Liver (tissue), 9 donors: ENCODE data around the gene NSMF. TPM values are rescaled to one million over a fixed set of nuclear protein-coding genes. Genes with fewer than 3 reads are reported as not detected.

Experiments used
- DNase-seq: peaks from one replicate; pipeline ENCODE4 v3.0.0-alpha.2; 2017; ENCODE audit warnings: low spot score
- H3K27ac ChIP-seq, 2 donors: one replicate each; pipeline ENCODE4 v1.7.0; 2013; ENCODE audit warnings: inconsistent platforms in 2 of 2, low read length in 2 of 2, control low read depth in 1 of 2, low read depth in 1 of 2, mild to moderate bottlenecking in 1 of 2
- H3K27me3 ChIP-seq, 4 donors: one replicate each; pipeline versions ENCODE4 v1.6.1 to v1.7.0; 2013; ENCODE audit warnings: low read length in 3 of 4, inconsistent platforms in 1 of 4, mild to moderate bottlenecking in 1 of 4, moderate library complexity in 1 of 4; ENCODE audit not compliant: control insufficient read depth in 4 of 4, insufficient read depth in 4 of 4
- H3K36me3 ChIP-seq, 4 donors: one replicate each; pipeline versions ENCODE4 v1.6.1 to v1.7.0; 2013; ENCODE audit warnings: low read length in 3 of 4, mild to moderate bottlenecking in 3 of 4, low read depth in 1 of 4, moderate library complexity in 1 of 4; ENCODE audit not compliant: control insufficient read depth in 4 of 4, insufficient read depth in 3 of 4
- H3K4me1 ChIP-seq, 4 donors: one replicate each; pipeline versions ENCODE4 v1.6.1 to v1.7.0; 2013; ENCODE audit warnings: low read length in 3 of 4, mild to moderate bottlenecking in 3 of 4, moderate library complexity in 1 of 4; ENCODE audit not compliant: control insufficient read depth in 4 of 4, insufficient read depth in 4 of 4
- H3K4me3 ChIP-seq, 3 donors: one replicate each; pipeline versions ENCODE4 v1.6.1 to v1.7.0; 2013; ENCODE audit warnings: low read length in 3 of 3, control low read depth in 1 of 3, low read depth in 1 of 3, mild to moderate bottlenecking in 1 of 3
- H3K9ac ChIP-seq, 2 donors: one replicate each; pipeline ENCODE4 v1.7.0; 2013; ENCODE audit warnings: low read length in 2 of 2, mild to moderate bottlenecking in 2 of 2, moderate library complexity in 2 of 2, control low read depth in 1 of 2, low read depth in 1 of 2
- H3K9me3 ChIP-seq, 4 donors: one replicate each; pipeline versions ENCODE4 v1.6.1 to v1.7.0; 2013; ENCODE audit warnings: low read length in 3 of 4; ENCODE audit not compliant: control insufficient read depth in 4 of 4
- FOXA1 ChIP-seq: IDR thresholded peaks from 2 replicates; pipeline ENCODE4 v1.6.1; 2016; ENCODE audit warnings: antibody characterized with exemption
- FOXA2 ChIP-seq: IDR thresholded peaks from 2 replicates; pipeline ENCODE4 v1.6.1; 2016; ENCODE audit warnings: antibody characterized with exemption
- HNF4A ChIP-seq, 2 donors: conservative IDR thresholded peaks; 2 replicates each; pipeline ENCODE4 v1.6.1; 2016; ENCODE audit warnings: antibody characterized with exemption in 2 of 2, mild to moderate bottlenecking in 2 of 2
- HNF4G ChIP-seq: IDR thresholded peaks from 2 replicates; pipeline ENCODE4 v1.6.1; 2016; ENCODE audit warnings: antibody characterized with exemption
- RAD21 ChIP-seq, 2 donors: IDR thresholded peaks; 2 replicates each; pipeline ENCODE4 v1.6.1; 2016; ENCODE audit warnings: antibody characterized with exemption in 2 of 2, mild to moderate bottlenecking in 2 of 2
- RXRA ChIP-seq, 2 donors: IDR thresholded peaks; 2 replicates each; pipeline ENCODE4 v1.6.1; 2017 to 2018; ENCODE audit warnings: antibody characterized with exemption in 2 of 2, mild to moderate bottlenecking in 1 of 2
- SP1 ChIP-seq: IDR thresholded peaks from 2 replicates; pipeline ENCODE4 v1.6.1; 2018; ENCODE audit warnings: antibody characterized with exemption, mild to moderate bottlenecking
- YY1 ChIP-seq: IDR thresholded peaks from 2 replicates; pipeline ENCODE4 v1.6.1; 2016; ENCODE audit warnings: antibody characterized with exemption, mild to moderate bottlenecking
- WGBS: extraction: QIAGEN DNeasy Blood & Tissue Kit; methylation state at CpG from one replicate; pipeline ENCODE4 v1.1.7; 2013; 5-methylcytosine and 5-hydroxymethylcytosine counted together
- polyA plus RNA-seq, 2 donors: library from polyadenylated mRNA; stranded (reverse) in 1 of 2; unstranded in 1 of 2; fragments of 200-250 nt in 1 of 2; fragments of >200 nt in 1 of 2; fragmentation: Nextera tagmentation in 1 of 2; extraction: Ambion mirVana in 1 of 2; gene quantifications; one replicate each; pipeline versions ENCODE4 v1.2.1 to v1.2.3, GENCODE V29; 2013 to 2015
- total RNA-seq, 2 donors: library from RNA; depleted of rRNA; stranded (reverse); fragments of >200 nt; gene quantifications; one replicate each; pipeline ENCODE4 v1.2.3, GENCODE V29; 2014
- TF ChIP-seq, protein P1 (sequence below): IDR thresholded peaks from 2 replicates; pipeline ENCODE4 v1.6.1; 2016; ENCODE audit warnings: antibody characterized with exemption, mild to moderate bottlenecking
- TF ChIP-seq, protein P2 (sequence below): fragments of 150-350 bp; IDR thresholded peaks from 2 replicates; pipeline ENCODE4 v1.5.1; 2017; ENCODE audit warnings: improper control_type of control experiment, low read depth, low read length; ENCODE audit not compliant: missing input control
- TF ChIP-seq, protein P3 (sequence below): IDR thresholded peaks from 2 replicates; pipeline ENCODE4 v1.6.1; 2016; ENCODE audit warnings: antibody characterized with exemption
- TF ChIP-seq, protein P4 (sequence below): IDR thresholded peaks from 2 replicates; pipeline ENCODE4 v1.6.1; 2016; ENCODE audit warnings: antibody characterized with exemption
- donor health status: healthy.
- donor health status: healthy.
- donor health status: healthy.
- donor health status: healthy.
- donor health status: healthy.

NSMF gene
- total and polyA plus RNA-seq, 4 donors = 1.7 to 13.5 (median 8.7) TPM

DNA sequence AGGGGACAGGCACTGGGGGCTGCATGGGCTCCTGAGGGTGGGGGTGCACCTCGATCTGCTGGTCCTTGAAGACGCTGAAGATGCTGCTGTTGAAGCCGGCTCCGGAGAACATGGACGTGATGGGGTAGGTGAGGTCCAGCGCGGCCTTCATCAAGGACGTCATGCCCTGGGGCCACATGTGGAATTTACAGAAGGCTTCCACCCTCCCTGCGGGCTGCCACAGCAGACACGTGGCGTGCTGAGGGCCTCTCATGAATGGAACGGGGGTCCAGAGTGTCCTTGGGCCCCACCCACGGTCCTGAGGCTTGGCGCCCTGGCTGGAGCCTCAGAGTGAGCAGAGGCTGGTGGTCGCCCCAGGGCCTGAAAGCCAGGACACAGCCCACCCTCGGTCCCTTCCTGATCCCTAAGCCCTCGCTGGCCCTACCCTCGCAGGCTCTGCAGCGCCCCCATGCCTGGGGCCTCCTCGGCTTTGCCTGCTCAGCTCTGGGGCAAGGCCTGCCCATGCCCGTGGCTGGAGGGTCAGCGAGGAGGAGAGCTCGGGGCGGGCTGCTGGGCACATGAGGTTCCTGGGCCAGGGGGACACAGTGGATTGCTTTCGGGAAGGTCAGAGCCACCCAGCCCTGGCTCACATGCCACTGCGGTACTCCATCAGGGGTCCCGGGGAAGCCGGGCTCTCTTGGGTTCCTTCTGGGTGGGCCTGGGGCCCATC is 5.3 kb upstream of the NSMF start:
- Histone ChIP-seq H3K27ac (no peak overlapping the region), H3K36me3 (peaks cover 0 to 6% (median 0%) of the 10 kb centered on the region in 4 donors), H3K9ac (no peak overlapping the region), H3K4me3 (no peak overlapping the region), H3K27me3 (no peaks in the 10 kb centered on the region), H3K4me1 (peaks cover 0 to 4% (median under 1%) of the 10 kb centered on the region in 4 donors), H3K9me3 (no peaks in the 10 kb centered on the region)
- no peak for TF ChIP-seq YY1
- TF ChIP-seq, protein P1, sequence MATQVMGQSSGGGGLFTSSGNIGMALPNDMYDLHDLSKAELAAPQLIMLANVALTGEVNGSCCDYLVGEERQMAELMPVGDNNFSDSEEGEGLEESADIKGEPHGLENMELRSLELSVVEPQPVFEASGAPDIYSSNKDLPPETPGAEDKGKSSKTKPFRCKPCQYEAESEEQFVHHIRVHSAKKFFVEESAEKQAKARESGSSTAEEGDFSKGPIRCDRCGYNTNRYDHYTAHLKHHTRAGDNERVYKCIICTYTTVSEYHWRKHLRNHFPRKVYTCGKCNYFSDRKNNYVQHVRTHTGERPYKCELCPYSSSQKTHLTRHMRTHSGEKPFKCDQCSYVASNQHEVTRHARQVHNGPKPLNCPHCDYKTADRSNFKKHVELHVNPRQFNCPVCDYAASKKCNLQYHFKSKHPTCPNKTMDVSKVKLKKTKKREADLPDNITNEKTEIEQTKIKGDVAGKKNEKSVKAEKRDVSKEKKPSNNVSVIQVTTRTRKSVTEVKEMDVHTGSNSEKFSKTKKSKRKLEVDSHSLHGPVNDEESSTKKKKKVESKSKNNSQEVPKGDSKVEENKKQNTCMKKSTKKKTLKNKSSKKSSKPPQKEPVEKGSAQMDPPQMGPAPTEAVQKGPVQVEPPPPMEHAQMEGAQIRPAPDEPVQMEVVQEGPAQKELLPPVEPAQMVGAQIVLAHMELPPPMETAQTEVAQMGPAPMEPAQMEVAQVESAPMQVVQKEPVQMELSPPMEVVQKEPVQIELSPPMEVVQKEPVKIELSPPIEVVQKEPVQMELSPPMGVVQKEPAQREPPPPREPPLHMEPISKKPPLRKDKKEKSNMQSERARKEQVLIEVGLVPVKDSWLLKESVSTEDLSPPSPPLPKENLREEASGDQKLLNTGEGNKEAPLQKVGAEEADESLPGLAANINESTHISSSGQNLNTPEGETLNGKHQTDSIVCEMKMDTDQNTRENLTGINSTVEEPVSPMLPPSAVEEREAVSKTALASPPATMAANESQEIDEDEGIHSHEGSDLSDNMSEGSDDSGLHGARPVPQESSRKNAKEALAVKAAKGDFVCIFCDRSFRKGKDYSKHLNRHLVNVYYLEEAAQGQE = no peak
- no peak for TF ChIP-seq SP1
- TF ChIP-seq FOXA2 = no peak
- TF ChIP-seq HNF4A (conservative IDR thresholded peaks at IDR 0.05) = no peak
- no peak for TF ChIP-seq HNF4G
- TF ChIP-seq, protein P2, sequence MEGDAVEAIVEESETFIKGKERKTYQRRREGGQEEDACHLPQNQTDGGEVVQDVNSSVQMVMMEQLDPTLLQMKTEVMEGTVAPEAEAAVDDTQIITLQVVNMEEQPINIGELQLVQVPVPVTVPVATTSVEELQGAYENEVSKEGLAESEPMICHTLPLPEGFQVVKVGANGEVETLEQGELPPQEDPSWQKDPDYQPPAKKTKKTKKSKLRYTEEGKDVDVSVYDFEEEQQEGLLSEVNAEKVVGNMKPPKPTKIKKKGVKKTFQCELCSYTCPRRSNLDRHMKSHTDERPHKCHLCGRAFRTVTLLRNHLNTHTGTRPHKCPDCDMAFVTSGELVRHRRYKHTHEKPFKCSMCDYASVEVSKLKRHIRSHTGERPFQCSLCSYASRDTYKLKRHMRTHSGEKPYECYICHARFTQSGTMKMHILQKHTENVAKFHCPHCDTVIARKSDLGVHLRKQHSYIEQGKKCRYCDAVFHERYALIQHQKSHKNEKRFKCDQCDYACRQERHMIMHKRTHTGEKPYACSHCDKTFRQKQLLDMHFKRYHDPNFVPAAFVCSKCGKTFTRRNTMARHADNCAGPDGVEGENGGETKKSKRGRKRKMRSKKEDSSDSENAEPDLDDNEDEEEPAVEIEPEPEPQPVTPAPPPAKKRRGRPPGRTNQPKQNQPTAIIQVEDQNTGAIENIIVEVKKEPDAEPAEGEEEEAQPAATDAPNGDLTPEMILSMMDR = no peak
- TF ChIP-seq, protein P3, sequence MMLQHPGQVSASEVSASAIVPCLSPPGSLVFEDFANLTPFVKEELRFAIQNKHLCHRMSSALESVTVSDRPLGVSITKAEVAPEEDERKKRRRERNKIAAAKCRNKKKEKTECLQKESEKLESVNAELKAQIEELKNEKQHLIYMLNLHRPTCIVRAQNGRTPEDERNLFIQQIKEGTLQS = no peak
- TF ChIP-seq RXRA (IDR thresholded peaks at IDR 0.05) = no peak
- no peak for TF ChIP-seq RAD21 (IDR thresholded peaks at IDR 0.05)
- no peak for TF ChIP-seq FOXA1
- 96% methylated on average over 28 of the region's 28 CpGs for WGBS
- no peak for DNase-seq

DNA sequence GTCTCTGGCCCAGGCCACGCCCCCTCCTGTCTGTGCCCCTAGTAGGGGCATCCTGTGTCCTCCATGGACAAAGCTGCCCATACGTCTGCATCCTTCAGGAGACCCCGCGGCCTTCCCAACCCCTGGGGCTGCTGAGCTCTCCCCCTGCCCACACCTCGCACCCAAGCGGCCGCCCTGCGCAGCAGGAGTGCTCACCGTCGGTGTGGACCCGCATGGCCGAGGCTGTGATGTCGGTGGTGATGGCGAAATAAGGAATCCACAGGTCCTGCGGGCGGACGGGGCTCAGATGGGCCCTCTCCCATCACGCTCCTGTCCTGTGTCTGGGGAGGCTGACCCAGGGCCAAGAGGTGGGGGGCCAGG is 4.8 kb upstream of the NSMF start:
- H3K4me3 ChIP-seq = no peak overlapping the region
- H3K9ac ChIP-seq = no peak overlapping the region
- TF ChIP-seq, protein P4, sequence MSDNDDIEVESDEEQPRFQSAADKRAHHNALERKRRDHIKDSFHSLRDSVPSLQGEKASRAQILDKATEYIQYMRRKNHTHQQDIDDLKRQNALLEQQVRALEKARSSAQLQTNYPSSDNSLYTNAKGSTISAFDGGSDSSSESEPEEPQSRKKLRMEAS = no peak
- H3K36me3 ChIP-seq = peaks cover 0 to 6% (median 0%) of the 10 kb centered on the region in 4 donors
- H3K27me3 ChIP-seq = no peaks in the 10 kb centered on the region
- no peak for DNase-seq
- WGBS = 94% methylated on average over 18 of the region's 18 CpGs
- peaks cover 0 to 6% (median 2%) of the 10 kb centered on the region in 4 donors for H3K4me1 ChIP-seq
- H3K27ac ChIP-seq = no peak overlapping the region
- no peaks in the 10 kb centered on the region for H3K9me3 ChIP-seq
